K562 (cell line): ENCODE results near the gene ZNF330. TPM values are rescaled to one million over a fixed set of nuclear protein-coding genes. Genes with fewer than 3 reads are reported as not detected.

Experiments
- CHD1 ChIP-seq: fragments of 200-600 bp; sonication (generic); IDR thresholded peaks from one replicate; pipeline ENCODE4 v1.6.1; 2012; ENCODE audit warnings: mild to moderate bottlenecking, moderate library complexity, low read length, inconsistent platforms
- ELF1 ChIP-seq: fragments of 200-800 bp; sonication (Bioruptor generic); IDR thresholded peaks from 2 replicates; pipeline ENCODE4 v1.6.1; 2016; ENCODE audit warnings: missing genetic modification characterization, missing compliant biosample characterization
- EWSR1 ChIP-seq: fragments of 450-650 bp; IDR thresholded peaks from 2 replicates; pipeline ENCODE4 v1.6.1; 2018; ENCODE audit warnings: borderline replicate concordance, mild to moderate bottlenecking, low read depth, moderate library complexity; ENCODE audit not compliant: partially characterized antibody
- PCBP2 ChIP-seq: fragments of 200-400 bp; formaldehyde crosslinking; IDR thresholded peaks from 2 replicates; pipeline ENCODE4 v1.6.1; 2018; ENCODE audit warnings: low read length, low read depth, mild to moderate bottlenecking, moderate library complexity; ENCODE audit not compliant: poor library complexity, severe bottlenecking
- polyA plus RNA-seq, 8 experiments: library from polyadenylated mRNA; depleted of rRNA in 4 of 8; stranded (reverse) in 5 of 8; unstranded in 3 of 8; fragments of >200 nt; fragmentation: Nextera tagmentation in 2 of 8; fragmentation: Illumina TruSeq in 1 of 8; extraction: Ambion mirVana in 2 of 8; extraction: Trizol in 1 of 8; gene quantifications; 2 replicates each; pipeline versions ENCODE4 v1.2.1 to v1.2.3, GENCODE V29; 2011 to 2014; ENCODE audit warnings: inconsistent platforms in 1 of 8, missing spikeins in 1 of 8
- total RNA-seq, 7 experiments: library from RNA; depleted of rRNA in 6 of 7; stranded (reverse); fragments of >200 nt in 6 of 7; fragmentation: Illumina TruSeq in 2 of 7; extraction: Trizol in 2 of 7; gene quantifications; 2 replicates each; pipeline versions ENCODE4 v1.2.1 to v1.2.3, GENCODE V29; 2011 to 2021; ENCODE audit warnings: low replicate concordance in 1 of 7
- TF ChIP-seq, protein P1 (sequence below): fragments of 250-450 bp; sonication (Bioruptor Pico); IDR thresholded peaks from 2 replicates; pipeline ENCODE4 v1.4.0; 2020; ENCODE audit warnings: mild to moderate bottlenecking, moderate library complexity, borderline replicate concordance
- TF ChIP-seq, protein P2 (sequence below): sonication (generic); IDR thresholded peaks from 2 replicates; pipeline ENCODE4 v1.6.1; 2016
- TF ChIP-seq, protein P3 (sequence below): fragments of 450-650 bp; formaldehyde crosslinking; IDR thresholded peaks from 2 replicates; pipeline ENCODE4 v1.4.0; 2020; ENCODE audit warnings: mild to moderate bottlenecking, moderate library complexity
- TF ChIP-seq, protein P4 (sequence below): fragments of 250-450 bp; sonication (Bioruptor Pico); IDR thresholded peaks from 2 replicates; pipeline ENCODE4 v1.4.0; 2020; ENCODE audit warnings: borderline replicate concordance

The ZNF330 gene
- total and polyA plus RNA-seq, 9 of the 15 experiments (the other 6 are each of a cell fraction or from before 2014, with no cell fraction given): 70.0 to 115 (median 92.0) TPM

DNA sequence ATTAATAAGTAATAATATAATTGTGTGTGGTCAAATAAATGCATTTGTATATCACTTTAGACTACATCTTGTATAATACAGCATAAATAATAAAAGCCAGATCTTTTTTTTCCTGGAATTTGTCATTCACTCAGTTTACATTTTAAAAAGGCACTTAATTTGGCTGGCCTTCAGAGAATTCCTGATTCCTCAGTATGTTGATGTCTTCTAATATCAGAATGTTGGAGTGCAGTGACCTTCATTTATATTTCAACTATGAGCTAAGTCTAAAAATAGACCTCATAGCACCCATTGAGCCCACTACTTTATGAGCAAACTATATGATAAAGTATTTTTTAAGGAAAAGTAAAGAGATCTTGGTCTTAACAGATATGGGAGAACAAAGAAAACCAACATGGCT, 27.8 kb downstream of the ZNF330 start (continued):
- TF ChIP-seq, protein P1, sequence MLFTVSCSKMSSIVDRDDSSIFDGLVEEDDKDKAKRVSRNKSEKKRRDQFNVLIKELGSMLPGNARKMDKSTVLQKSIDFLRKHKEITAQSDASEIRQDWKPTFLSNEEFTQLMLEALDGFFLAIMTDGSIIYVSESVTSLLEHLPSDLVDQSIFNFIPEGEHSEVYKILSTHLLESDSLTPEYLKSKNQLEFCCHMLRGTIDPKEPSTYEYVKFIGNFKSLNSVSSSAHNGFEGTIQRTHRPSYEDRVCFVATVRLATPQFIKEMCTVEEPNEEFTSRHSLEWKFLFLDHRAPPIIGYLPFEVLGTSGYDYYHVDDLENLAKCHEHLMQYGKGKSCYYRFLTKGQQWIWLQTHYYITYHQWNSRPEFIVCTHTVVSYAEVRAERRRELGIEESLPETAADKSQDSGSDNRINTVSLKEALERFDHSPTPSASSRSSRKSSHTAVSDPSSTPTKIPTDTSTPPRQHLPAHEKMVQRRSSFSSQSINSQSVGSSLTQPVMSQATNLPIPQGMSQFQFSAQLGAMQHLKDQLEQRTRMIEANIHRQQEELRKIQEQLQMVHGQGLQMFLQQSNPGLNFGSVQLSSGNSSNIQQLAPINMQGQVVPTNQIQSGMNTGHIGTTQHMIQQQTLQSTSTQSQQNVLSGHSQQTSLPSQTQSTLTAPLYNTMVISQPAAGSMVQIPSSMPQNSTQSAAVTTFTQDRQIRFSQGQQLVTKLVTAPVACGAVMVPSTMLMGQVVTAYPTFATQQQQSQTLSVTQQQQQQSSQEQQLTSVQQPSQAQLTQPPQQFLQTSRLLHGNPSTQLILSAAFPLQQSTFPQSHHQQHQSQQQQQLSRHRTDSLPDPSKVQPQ (CRISPR knock-in tag): no peak
- TF ChIP-seq EWSR1 (no peak), ELF1 (tag) (no peak), CHD1 (no peak), PCBP2 (no peak)
- TF ChIP-seq, protein P2, sequence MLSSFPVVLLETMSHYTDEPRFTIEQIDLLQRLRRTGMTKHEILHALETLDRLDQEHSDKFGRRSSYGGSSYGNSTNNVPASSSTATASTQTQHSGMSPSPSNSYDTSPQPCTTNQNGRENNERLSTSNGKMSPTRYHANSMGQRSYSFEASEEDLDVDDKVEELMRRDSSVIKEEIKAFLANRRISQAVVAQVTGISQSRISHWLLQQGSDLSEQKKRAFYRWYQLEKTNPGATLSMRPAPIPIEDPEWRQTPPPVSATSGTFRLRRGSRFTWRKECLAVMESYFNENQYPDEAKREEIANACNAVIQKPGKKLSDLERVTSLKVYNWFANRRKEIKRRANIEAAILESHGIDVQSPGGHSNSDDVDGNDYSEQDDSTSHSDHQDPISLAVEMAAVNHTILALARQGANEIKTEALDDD: no peak
- TF ChIP-seq, protein P3, sequence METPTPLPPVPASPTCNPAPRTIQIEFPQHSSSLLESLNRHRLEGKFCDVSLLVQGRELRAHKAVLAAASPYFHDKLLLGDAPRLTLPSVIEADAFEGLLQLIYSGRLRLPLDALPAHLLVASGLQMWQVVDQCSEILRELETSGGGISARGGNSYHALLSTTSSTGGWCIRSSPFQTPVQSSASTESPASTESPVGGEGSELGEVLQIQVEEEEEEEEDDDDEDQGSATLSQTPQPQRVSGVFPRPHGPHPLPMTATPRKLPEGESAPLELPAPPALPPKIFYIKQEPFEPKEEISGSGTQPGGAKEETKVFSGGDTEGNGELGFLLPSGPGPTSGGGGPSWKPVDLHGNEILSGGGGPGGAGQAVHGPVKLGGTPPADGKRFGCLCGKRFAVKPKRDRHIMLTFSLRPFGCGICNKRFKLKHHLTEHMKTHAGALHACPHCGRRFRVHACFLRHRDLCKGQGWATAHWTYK (CRISPR knock-in tag): no peak
- TF ChIP-seq, protein P4, sequence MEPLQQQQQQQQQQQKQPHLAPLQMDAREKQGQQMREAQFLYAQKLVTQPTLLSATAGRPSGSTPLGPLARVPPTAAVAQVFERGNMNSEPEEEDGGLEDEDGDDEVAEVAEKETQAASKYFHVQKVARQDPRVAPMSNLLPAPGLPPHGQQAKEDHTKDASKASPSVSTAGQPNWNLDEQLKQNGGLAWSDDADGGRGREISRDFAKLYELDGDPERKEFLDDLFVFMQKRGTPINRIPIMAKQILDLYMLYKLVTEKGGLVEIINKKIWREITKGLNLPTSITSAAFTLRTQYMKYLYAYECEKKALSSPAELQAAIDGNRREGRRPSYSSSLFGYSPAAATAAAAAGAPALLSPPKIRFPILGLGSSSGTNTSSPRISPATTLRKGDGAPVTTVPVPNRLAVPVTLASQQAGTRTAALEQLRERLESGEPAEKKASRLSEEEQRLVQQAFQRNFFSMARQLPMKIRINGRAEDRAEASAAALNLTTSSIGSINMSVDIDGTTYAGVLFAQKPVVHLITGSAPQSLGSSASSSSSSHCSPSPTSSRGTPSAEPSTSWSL (CRISPR knock-in tag): no peak
